Posterior vena cava (tissue), 2 donors: ENCODE results near the gene FBXW4. TPM values are rescaled to one million over a fixed set of nuclear protein-coding genes. Genes with fewer than 3 reads are reported as not detected.

ENCODE experiments used
- DNase-seq: peaks from one replicate; pipeline ENCODE4 v3.0.0-alpha.2; 2020; ENCODE audit warnings: low spot score
- intact Hi-C, 2 donors: fragments of 100-400 bp; cut with DNase I; formaldehyde crosslinking; loops; one replicate each; pipeline versions ENCODE4 v1.14.1 to v1.14.2; 2022 to 2023
- total RNA-seq, 2 donors: library from RNA; stranded (reverse); fragmentation: NEBNext Ultra II Directional; extraction: Animal tissue kit (Norgen Biotek cat#: 25700); gene quantifications; one replicate each; pipeline ENCODE4 v1.2.1, GENCODE V29; 2021
- donor health status: DM: yes; HTN: yes; CAD: no.
- donor health status: DM: yes; HTN: yes; CAD: no.

FBXW4 gene
- total RNA-seq, 2 donors from 2014 or later: 69.3 to 75.1 TPM

- DNase-seq: peak; percentile 44
- intact Hi-C loops: no loop called here
Measured at GRCh38 chr10:101575091-101575490, 119.9 kb downstream of the FBXW4 start.

- intact Hi-C loops: loop anchor here in 1 of 2 donors (5.0 kb wide), 1 partner anchor 362 kb away; no protein-coding TSS in a partner anchor
- DNase-seq: peak; percentile 61
Measured at GRCh38 chr10:101573885-101574753, 120.9 kb downstream of the FBXW4 start.

GRCh38 chr10:101572785-101573184 is 122.2 kb downstream of the FBXW4 start:
- DNase-seq: peak; percentile 32
- intact Hi-C loops: loop anchor here in 1 of 2 donors (5.0 kb wide), 1 partner anchor 360 kb away; no protein-coding TSS in a partner anchor

GRCh38 chr10:101572126-101572525 is 122.8 kb downstream of the FBXW4 start:
- intact Hi-C loops: loop anchor here in 1 of 2 donors (5.0 kb wide), 1 partner anchor 360 kb away; no protein-coding TSS in a partner anchor
- no peak for DNase-seq

- intact Hi-C loops: loop anchor here in 1 of 2 donors (5.0 kb wide), 1 partner anchor 359 kb away; no protein-coding TSS in a partner anchor
- peak; percentile 68 for DNase-seq
Measured at GRCh38 chr10:101571271-101571925, 123.6 kb downstream of the FBXW4 start.

GRCh38 chr10:101570428-101571270 is 124.3 kb downstream of the FBXW4 start:
- intact Hi-C loops: loop anchor here in 1 of 2 donors (5.0 kb wide), 1 partner anchor 358 kb away; no protein-coding TSS in a partner anchor

GRCh38 chr10:101569622-101570427 is 125.1 kb downstream of the FBXW4 start:
- intact Hi-C loops: loop anchor here (5.0 to 10.0 kb wide), 2 partner anchors 285 to 358 kb away; no protein-coding TSS in a partner anchor
- peak; percentile 93 for DNase-seq

More at GRCh38 chr10:101570428-101571270, 124.3 kb downstream of the FBXW4 start:
- DNase-seq: peak; percentile 83

GRCh38 chr10:101569323-101569621 is 125.7 kb downstream of the FBXW4 start:
- DNase-seq: no peak
- intact Hi-C loops: loop anchor here in 1 of 2 donors (5.0 to 10.0 kb wide), 2 partner anchors 284 to 357 kb away; no protein-coding TSS in a partner anchor

GRCh38 chr10:101568054-101568745 is 126.8 kb downstream of the FBXW4 start:
- intact Hi-C loops: loop anchor here in 1 of 2 donors (5.0 to 10.0 kb wide), 2 partner anchors 283 to 356 kb away; no protein-coding TSS in a partner anchor
- peak; percentile 82 for DNase-seq

GRCh38 chr10:101567165-101568006 is 127.6 kb downstream of the FBXW4 start:
- DNase-seq: peak; percentile 46
- intact Hi-C loops: loop anchor here in 1 of 2 donors (5.0 to 10.0 kb wide), 2 partner anchors 283 to 355 kb away; no protein-coding TSS in a partner anchor

GRCh38 chr10:101566333-101567164 is 128.4 kb downstream of the FBXW4 start:
- intact Hi-C loops: loop anchor here in 1 of 2 donors (5.0 to 10.0 kb wide), 2 partner anchors 282 to 354 kb away; no protein-coding TSS in a partner anchor
- peak; percentile 77 for DNase-seq

GRCh38 chr10:101565936-101566332 is 129.0 kb downstream of the FBXW4 start:
- intact Hi-C loops: loop anchor here in 1 of 2 donors (5.0 to 10.0 kb wide), 2 partner anchors 281 to 354 kb away; no protein-coding TSS in a partner anchor
- DNase-seq: peak; percentile 52

- intact Hi-C loops: loop anchor here in 1 of 2 donors (5.0 to 10.0 kb wide), 2 partner anchors 281 to 353 kb away; no protein-coding TSS in a partner anchor
- DNase-seq: peak; percentile 28
Measured at GRCh38 chr10:101565370-101565900, 129.5 kb downstream of the FBXW4 start.

- peak; percentile 64 for DNase-seq
- intact Hi-C loops: loop anchor here in 1 of 2 donors (10.0 kb wide), 1 partner anchor 280 kb away; no protein-coding TSS in a partner anchor
Measured at GRCh38 chr10:101564490-101564991, 130.4 kb downstream of the FBXW4 start.
